HepG2 (cell line): ENCODE results near the gene PPIL3. TPM values are rescaled to one million over a fixed set of nuclear protein-coding genes. Genes with fewer than 3 reads are reported as not detected.

Source experiments
- BCL3 ChIP-seq: sonication (generic); formaldehyde crosslinking; IDR thresholded peaks from 2 replicates; pipeline ENCODE4 v1.5.1; 2020; ENCODE audit warnings: mild to moderate bottlenecking, missing genetic modification reagents, moderate library complexity
- CBX1 ChIP-seq: IDR thresholded peaks from one replicate; pipeline ENCODE4 v1.6.1; 2016; ENCODE audit warnings: antibody characterized with exemption, low read depth
- GABPA ChIP-seq, 2 experiments: IDR thresholded peaks; 2 replicates each; pipeline ENCODE4 v1.6.1; 2011 to 2016; ENCODE audit warnings: low read depth in 2 of 2, low read length in 1 of 2, missing biosample characterization in 1 of 2, missing genetic modification characterization in 1 of 2
- HMGA1 ChIP-seq: sonication (generic); formaldehyde crosslinking; conservative IDR thresholded peaks from 2 replicates; pipeline ENCODE4 v1.4.0; 2020; ENCODE audit warnings: missing genetic modification reagents
- HNRNPL ChIP-seq: fragments of 200-400 bp; formaldehyde crosslinking; IDR thresholded peaks from 2 replicates; pipeline ENCODE4 v1.6.1; 2017; ENCODE audit warnings: mild to moderate bottlenecking, low read depth, low read length
- RBM22 ChIP-seq: fragments of 200-400 bp; formaldehyde crosslinking; optimal IDR thresholded peaks from 2 replicates; pipeline ENCODE3; 2017; ENCODE audit warnings: mild to moderate bottlenecking, low read length, moderate library complexity
- TCF7 ChIP-seq: sonication (generic); IDR thresholded peaks from 2 replicates; pipeline ENCODE4 v1.6.1; 2016; ENCODE audit warnings: antibody characterized with exemption, low read depth
- THRA ChIP-seq: sonication (generic); formaldehyde crosslinking; IDR thresholded peaks from 2 replicates; pipeline ENCODE4 v1.4.0; 2020; ENCODE audit warnings: missing genetic modification reagents, borderline replicate concordance
- ZBTB34 ChIP-seq: sonication (generic); formaldehyde crosslinking; IDR thresholded peaks from 2 replicates; pipeline ENCODE4 v1.8.0; 2022; ENCODE audit warnings: mild to moderate bottlenecking, missing genetic modification reagents
- ZBTB49 ChIP-seq: sonication (generic); formaldehyde crosslinking; IDR thresholded peaks from 2 replicates; pipeline ENCODE4 v1.4.0; 2020; ENCODE audit warnings: missing genetic modification reagents, borderline replicate concordance
- ZNF274 ChIP-seq: sonication (generic); formaldehyde crosslinking; IDR thresholded peaks from 2 replicates; pipeline ENCODE4 v1.5.1; 2020; ENCODE audit warnings: mild to moderate bottlenecking, missing genetic modification reagents
- ZNF280D ChIP-seq: sonication (generic); formaldehyde crosslinking; IDR thresholded peaks from 2 replicates; pipeline ENCODE4 v1.5.1; 2020; ENCODE audit warnings: mild to moderate bottlenecking, missing genetic modification reagents
- ZNF326 ChIP-seq: sonication (generic); formaldehyde crosslinking; IDR thresholded peaks from 2 replicates; pipeline ENCODE4 v1.4.0; 2020; ENCODE audit warnings: missing genetic modification reagents, borderline replicate concordance
- ZNF331 ChIP-seq: sonication (generic); formaldehyde crosslinking; IDR thresholded peaks from 2 replicates; pipeline ENCODE4 v1.4.0; 2020; ENCODE audit warnings: missing genetic modification reagents
- ZNF563 ChIP-seq: sonication (generic); formaldehyde crosslinking; IDR thresholded peaks from 2 replicates; pipeline ENCODE4 v1.8.0; 2022; ENCODE audit warnings: mild to moderate bottlenecking, moderate library complexity, missing genetic modification reagents
- ZNF660 ChIP-seq: sonication (generic); formaldehyde crosslinking; IDR thresholded peaks from 2 replicates; pipeline ENCODE4 v1.5.1; 2020; ENCODE audit warnings: mild to moderate bottlenecking, low read depth, missing genetic modification reagents, borderline replicate concordance
- ZSCAN9 ChIP-seq: IDR thresholded peaks from 2 replicates; pipeline ENCODE4 v1.6.1; 2016; ENCODE audit warnings: borderline replicate concordance
- ZZZ3 ChIP-seq: sonication (generic); formaldehyde crosslinking; IDR thresholded peaks from 2 replicates; pipeline ENCODE4 v1.4.0; 2020; ENCODE audit warnings: missing genetic modification reagents, mild to moderate bottlenecking, borderline replicate concordance
- polyA plus RNA-seq, 8 experiments: library from polyadenylated mRNA; depleted of rRNA in 3 of 8; stranded (reverse) in 7 of 8; unstranded in 1 of 8; fragments of >200 nt; fragmentation: Illumina TruSeq in 4 of 8; extraction: Trizol in 4 of 8; gene quantifications; 2 replicates each; pipeline versions ENCODE4 v1.2.1 to v1.2.3, GENCODE V29; 2011 to 2016; ENCODE audit warnings: low read depth in 4 of 8, missing spikeins in 1 of 8, mixed read lengths in 1 of 8; ENCODE audit not compliant: insufficient read depth in 1 of 8
- total RNA-seq, 5 experiments: library from RNA; depleted of rRNA; stranded (reverse); fragments of >200 nt; fragmentation: Illumina TruSeq; extraction: Trizol; gene quantifications; 2 replicates each; pipeline ENCODE4 v1.2.3, GENCODE V29; 2016; ENCODE audit warnings: low read depth in 1 of 5

PPIL3 gene
- total and polyA plus RNA-seq, 2 of the 13 experiments (the other 11 are each of a cell fraction or from before 2014, with no cell fraction given) = 98.7 to 107 TPM

- TF ChIP-seq ZNF280D (CRISPR knock-in tag) (peak; percentile 72; the same call in 1 of the 2 replicates), RBM22 (no peak), ZNF326 (no peak), ZNF660 (CRISPR knock-in tag) (no peak), ZZZ3 (CRISPR knock-in tag) (no peak), THRA (CRISPR knock-in tag) (0 out of 2 replicates have a peak, but pooled peaks have one; percentile 25), BCL3 (CRISPR knock-in tag) (peak; percentile 71), ZNF331 (peak; percentile 69), HNRNPL (peak; percentile 92), ZNF274 (CRISPR knock-in tag) (peak; percentile 93), ZBTB34 (CRISPR knock-in tag) (no peak; the same call in 1 of the 2 replicates), TCF7 (no peak), CBX1 (peak; percentile 55), ZSCAN9 (CRISPR knock-in tag) (peak; percentile 89), GABPA (IDR thresholded peaks at IDR 0.05; ENCODE audit: low read depth, low read length) (no peak), GABPA (CRISPR knock-in tag; IDR thresholded peaks at IDR 0.05; ENCODE audit: low read depth) (no peak), ZBTB49 (CRISPR knock-in tag) (no peak), ZNF563 (CRISPR knock-in tag) (peak; percentile 81; the same call in 1 of the 2 replicates), HMGA1 (CRISPR knock-in tag) (no peak)
Observed at GRCh38 chr2:200843993-200844948, 44.6 kb downstream of the PPIL3 start (continued).
